Activated naive CD4-positive, alpha-beta T cell treated with anti-CD3 and anti-CD28 coated beads for 36 hours (primary cell): ENCODE measurements around the gene TBC1D1. TPM values are rescaled to one million over a fixed set of nuclear protein-coding genes. Genes with fewer than 3 reads are reported as not detected.

ENCODE experiments used
- CTCF ChIA-PET: fragments of 350-600 bp; sonication (Branson Sonifier 250); formaldehyde crosslinking; loops from one replicate; lab custom pipeline; 2021; ENCODE audit warnings: antibody characterized with exemption; lab: Charles Lee
- DNase-seq: peaks from one replicate; pipeline ENCODE4 v3.0.0-alpha.2; 2020
- H3K27ac Mint-ChIP-seq: one replicate; pipeline ENCODE4 v1.8.0; 2021; ENCODE audit warnings: mild to moderate bottlenecking, mixed read lengths
- H3K27me3 Mint-ChIP-seq: one replicate; pipeline ENCODE4 v1.8.0; 2021; ENCODE audit warnings: low read depth, mixed read lengths
- H3K36me3 Mint-ChIP-seq: one replicate; pipeline ENCODE4 v1.8.0; 2021; ENCODE audit warnings: low read depth, mixed read lengths
- H3K4me1 Mint-ChIP-seq: one replicate; pipeline ENCODE4 v1.8.0; 2021; ENCODE audit warnings: low read depth, mixed read lengths
- H3K4me3 Mint-ChIP-seq: one replicate; pipeline ENCODE4 v1.8.0; 2021; ENCODE audit warnings: mild to moderate bottlenecking, moderate library complexity, mixed read lengths
- H3K9me3 Mint-ChIP-seq: one replicate; pipeline ENCODE4 v1.8.0; 2021; ENCODE audit warnings: mixed read lengths
- intact Hi-C: fragments of 100-400 bp; cut with micrococcal nuclease; formaldehyde crosslinking; loops from one replicate; pipeline ENCODE4 v1.15.1; 2023
- total RNA-seq, 2 experiments: library from RNA; stranded (reverse); gene quantifications; one replicate each; pipeline ENCODE4 v1.2.3, GENCODE V29; 2021

Gene TBC1D1
- total RNA-seq, 2 experiments from 2014 or later, result 57.7 to 68.5 TPM

DNA sequence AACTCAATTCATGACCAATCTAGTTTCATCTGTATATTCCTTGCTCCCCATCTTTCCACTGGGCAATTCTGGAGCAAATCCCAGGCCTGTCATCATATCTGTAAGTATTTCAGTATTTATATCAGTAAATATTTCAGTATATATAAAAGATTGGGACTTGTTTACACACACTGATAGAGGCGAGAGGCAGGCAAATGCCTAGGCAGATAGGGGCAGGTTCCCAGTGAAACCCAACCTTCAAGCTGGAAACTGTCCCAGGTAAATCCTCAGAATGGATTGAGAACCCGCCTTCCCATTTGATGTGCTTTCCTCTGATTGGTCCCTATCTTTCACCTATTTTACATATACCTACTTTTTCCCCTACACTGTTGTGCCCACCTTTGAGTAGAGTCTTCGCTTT lies 23.8 kb upstream of the TBC1D1 start:
- Mint-ChIP-seq H3K4me3 (no peak overlapping the region), H3K9me3 (no peaks in the 10 kb centered on the region), H3K27me3 (no peaks in the 10 kb centered on the region), H3K27ac (no peak overlapping the region), H3K4me1 (peaks cover 4% of the 10 kb centered on the region), H3K36me3 (peaks cover 26% of the 10 kb centered on the region)
- CTCF ChIA-PET, result interaction anchor here (0.6 to 1.0 kb wide), 2 partner anchors 14 to 101 kb away, joined by 3 read pairs; no protein-coding TSS in a partner anchor
- intact Hi-C loops, result no loop called here
- DNase-seq, result no peak

DNA sequence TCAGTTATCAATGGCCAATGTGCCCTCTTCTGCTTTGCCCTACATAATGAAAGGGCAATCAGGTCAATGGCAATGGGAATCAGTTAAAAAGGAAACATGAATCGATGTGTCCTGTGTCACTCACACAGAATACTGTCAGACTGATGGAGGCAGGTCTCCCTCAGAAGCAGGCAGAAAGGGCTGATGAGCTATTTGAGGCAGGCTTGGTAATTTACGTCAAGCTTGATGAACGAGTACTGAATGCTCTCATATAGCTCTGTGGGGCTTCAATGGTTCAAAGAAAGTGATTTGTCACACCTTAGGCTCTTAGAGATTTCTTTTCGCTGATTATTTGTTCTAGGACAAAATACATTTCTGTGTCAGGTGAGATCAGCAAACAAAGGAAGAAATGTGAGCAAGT lies 22.6 kb upstream of the TBC1D1 start:
- H3K4me1 Mint-ChIP-seq, result peaks cover 11% of the 10 kb centered on the region
- H3K9me3 Mint-ChIP-seq, result no peaks in the 10 kb centered on the region
- CTCF ChIA-PET, result no interaction called here
- no peak for DNase-seq
- peaks cover 21% of the 10 kb centered on the region for H3K36me3 Mint-ChIP-seq
- intact Hi-C loops, result no loop called here
- no peaks in the 10 kb centered on the region for H3K27me3 Mint-ChIP-seq
- H3K27ac Mint-ChIP-seq, result no peak overlapping the region
- H3K4me3 Mint-ChIP-seq, result no peak overlapping the region

DNA sequence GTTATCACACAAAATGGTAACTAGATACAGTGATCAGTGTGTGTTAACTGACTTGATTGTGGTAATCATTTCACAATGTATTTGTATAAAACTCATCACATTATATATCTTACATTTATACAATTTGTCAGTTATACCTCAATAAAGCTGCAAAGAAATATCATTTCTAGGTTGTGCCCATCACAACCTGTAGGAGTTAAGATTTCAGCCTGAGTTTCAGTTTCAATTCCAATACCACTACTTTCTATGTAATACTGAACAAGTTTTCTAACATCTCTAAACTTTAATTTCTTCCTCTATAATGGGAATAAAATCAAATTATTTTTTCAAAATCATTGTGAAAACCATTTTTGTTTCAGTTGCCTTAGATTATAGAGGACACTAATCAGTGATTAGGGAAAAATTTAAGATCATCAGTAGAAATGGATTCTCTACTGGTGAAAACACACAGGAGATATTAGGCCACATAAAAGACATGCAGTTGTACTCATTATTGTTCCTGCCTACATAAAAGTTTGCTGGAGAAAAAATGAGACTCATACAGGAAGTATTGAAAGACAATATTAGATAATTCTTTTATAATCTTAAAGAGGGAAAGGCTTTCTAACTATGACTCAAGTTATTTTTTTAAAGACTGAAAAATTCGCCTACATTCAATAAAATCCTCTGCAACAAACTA lies 18.4 kb upstream of the TBC1D1 start:
- Mint-ChIP-seq H3K27ac (no peak overlapping the region), H3K9me3 (no peaks in the 10 kb centered on the region), H3K27me3 (no peaks in the 10 kb centered on the region), H3K4me3 (no peak overlapping the region), H3K4me1 (peaks cover 16% of the 10 kb centered on the region), H3K36me3 (peaks cover 4% of the 10 kb centered on the region)
- intact Hi-C loops, result no loop called here
- DNase-seq, result no peak
- CTCF ChIA-PET, result no interaction called here

DNA sequence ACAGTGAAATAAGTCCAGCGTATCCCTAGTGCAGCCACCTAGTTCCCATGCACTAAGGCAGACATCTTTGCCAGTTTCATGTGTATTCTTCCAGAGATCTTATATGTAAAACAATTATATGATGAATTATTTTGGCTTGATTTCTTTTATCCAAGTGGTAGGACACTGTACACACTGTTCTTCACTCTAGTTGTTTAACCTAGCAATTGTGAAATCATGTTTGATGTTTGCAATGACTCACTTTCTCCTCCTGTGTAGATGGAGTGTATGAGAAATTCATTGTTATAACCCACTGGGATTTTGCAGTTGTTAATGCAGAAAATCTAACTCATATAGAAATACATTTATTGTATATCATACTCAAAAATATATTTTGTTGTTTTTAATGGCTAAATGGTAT lies 17.5 kb upstream of the TBC1D1 start:
- CTCF ChIA-PET, result no interaction called here
- H3K36me3 Mint-ChIP-seq, result peaks cover 1% of the 10 kb centered on the region
- intact Hi-C loops, result loop anchor here (1.0 kb wide), 1 partner anchor 18 kb away; the partner anchor contains the start of gene TBC1D1
- no peaks in the 10 kb centered on the region for H3K9me3 Mint-ChIP-seq
- no peaks in the 10 kb centered on the region for H3K27me3 Mint-ChIP-seq
- no peak for DNase-seq
- peaks cover 16% of the 10 kb centered on the region for H3K4me1 Mint-ChIP-seq
- H3K4me3 Mint-ChIP-seq, result no peak overlapping the region
- no peak overlapping the region for H3K27ac Mint-ChIP-seq

DNA sequence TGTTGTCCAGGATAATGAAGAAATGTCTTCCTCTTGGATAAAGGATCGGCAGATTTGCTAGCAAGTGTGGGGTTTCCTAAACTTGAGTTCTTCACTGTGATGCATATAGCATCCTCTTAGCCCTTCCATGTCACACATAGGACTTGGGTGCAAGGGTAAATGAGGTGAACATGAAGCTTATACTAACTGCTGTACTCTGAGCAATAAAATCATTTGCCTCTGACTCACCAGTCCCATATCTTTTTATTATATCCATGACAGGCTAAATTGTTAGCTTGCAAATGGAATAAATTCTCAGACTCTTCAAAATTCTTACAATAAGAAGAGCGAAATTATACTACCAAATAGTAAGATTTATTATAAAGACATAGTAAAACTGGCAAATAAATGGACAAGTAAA lies 14.7 kb upstream of the TBC1D1 start:
- H3K4me1 Mint-ChIP-seq, result peaks cover 16% of the 10 kb centered on the region
- H3K27me3 Mint-ChIP-seq, result no peaks in the 10 kb centered on the region
- no peak for DNase-seq
- intact Hi-C loops, result no loop called here
- H3K27ac Mint-ChIP-seq, result no peak overlapping the region
- CTCF ChIA-PET, result no interaction called here
- no peak overlapping the region for H3K4me3 Mint-ChIP-seq
- H3K9me3 Mint-ChIP-seq, result no peaks in the 10 kb centered on the region
- no peaks in the 10 kb centered on the region for H3K36me3 Mint-ChIP-seq

DNA sequence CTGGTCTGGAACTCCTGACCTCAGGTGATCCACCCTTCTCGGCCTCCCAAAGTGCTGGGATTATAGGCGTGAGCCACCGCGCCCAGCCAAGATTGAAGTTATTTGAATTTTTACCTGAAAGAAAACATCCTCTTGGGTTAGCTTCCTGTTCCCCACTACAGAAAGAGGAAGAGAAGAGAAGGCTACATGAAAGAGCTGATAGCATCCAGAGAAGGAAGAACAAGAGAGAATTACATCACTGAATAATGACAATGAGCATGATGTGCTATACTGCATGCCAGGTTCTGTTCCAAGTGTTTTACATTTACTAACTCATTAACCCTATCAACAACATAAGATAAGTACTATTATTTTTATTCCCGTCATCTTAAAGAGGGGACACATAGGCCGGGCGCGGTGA lies 11.5 kb upstream of the TBC1D1 start:
- DNase-seq, result no peak
- no peaks in the 10 kb centered on the region for H3K27me3 Mint-ChIP-seq
- CTCF ChIA-PET, result interaction anchor here (0.6 kb wide), 2 partner anchors 141 to 276 kb away, joined by 3 read pairs; no protein-coding TSS in a partner anchor
- H3K9me3 Mint-ChIP-seq, result no peaks in the 10 kb centered on the region
- H3K27ac Mint-ChIP-seq, result no peak overlapping the region
- intact Hi-C loops, result no loop called here
- no peaks in the 10 kb centered on the region for H3K4me1 Mint-ChIP-seq
- no peaks in the 10 kb centered on the region for H3K36me3 Mint-ChIP-seq
- no peak overlapping the region for H3K4me3 Mint-ChIP-seq

DNA sequence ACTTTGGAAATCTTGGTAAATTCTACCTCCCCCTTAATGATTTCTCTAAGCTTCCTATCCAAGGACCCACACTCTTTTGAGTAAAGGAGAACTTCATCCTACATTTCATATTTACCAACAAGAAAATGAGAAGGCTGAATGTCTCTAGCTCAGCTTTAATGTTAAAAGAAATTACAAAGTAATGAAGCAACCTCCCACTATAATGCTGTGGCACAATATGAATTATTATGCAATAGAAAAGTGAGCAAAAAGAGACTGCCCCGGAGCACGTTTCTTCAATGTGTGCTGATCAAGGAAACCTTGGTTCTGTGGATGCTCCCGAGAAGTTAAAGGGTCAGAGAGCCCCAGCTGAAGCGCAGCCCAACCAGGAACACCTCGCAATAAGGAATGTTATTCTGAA lies 9.1 kb upstream of the TBC1D1 start:
- Mint-ChIP-seq H3K9me3 (no peaks in the 10 kb centered on the region), H3K27me3 (no peaks in the 10 kb centered on the region), H3K36me3 (no peaks in the 10 kb centered on the region), H3K27ac (no peak overlapping the region), H3K4me1 (no peaks in the 10 kb centered on the region), H3K4me3 (no peak overlapping the region)
- DNase-seq, result no peak
- intact Hi-C loops, result no loop called here
- CTCF ChIA-PET, result interaction anchor here (0.7 kb wide), 1 partner anchor 14 kb away, joined by 3 read pairs; no protein-coding TSS in a partner anchor

DNA sequence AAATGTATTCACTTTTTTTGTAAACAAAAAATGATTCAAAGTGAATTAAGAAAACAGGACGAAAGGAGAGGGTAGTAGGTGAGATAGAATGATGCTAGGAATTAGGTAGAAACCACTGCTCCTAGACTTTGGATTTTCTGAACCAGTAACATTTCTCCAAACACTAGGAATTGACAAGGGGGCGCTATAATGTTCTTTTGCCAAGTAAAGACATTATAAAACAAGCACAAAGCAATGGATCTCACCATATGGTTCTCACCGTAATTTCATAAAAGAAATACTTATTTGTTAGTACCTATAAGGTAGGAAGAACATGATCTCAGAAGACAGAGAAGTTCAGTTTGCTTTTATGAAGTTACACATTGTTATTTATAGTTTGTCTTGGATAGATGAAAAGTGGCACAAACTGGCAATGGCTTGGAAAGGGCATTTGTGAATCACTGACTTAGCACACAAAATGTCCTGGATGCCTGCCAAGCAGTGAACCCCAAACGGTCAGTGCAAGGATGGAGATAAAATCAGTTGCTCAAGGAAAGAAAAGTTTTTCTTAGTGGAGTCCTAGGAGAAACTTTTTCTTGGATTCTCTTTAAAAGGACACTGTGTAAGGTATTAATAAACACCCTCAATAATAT lies 8.1 kb upstream of the TBC1D1 start:
- CTCF ChIA-PET, result no interaction called here
- H3K27ac Mint-ChIP-seq, result no peak overlapping the region
- no peaks in the 10 kb centered on the region for H3K9me3 Mint-ChIP-seq
- intact Hi-C loops, result no loop called here
- no peaks in the 10 kb centered on the region for H3K36me3 Mint-ChIP-seq
- no peak overlapping the region for H3K4me3 Mint-ChIP-seq
- no peak for DNase-seq
- no peaks in the 10 kb centered on the region for H3K27me3 Mint-ChIP-seq
- H3K4me1 Mint-ChIP-seq, result no peaks in the 10 kb centered on the region

DNA sequence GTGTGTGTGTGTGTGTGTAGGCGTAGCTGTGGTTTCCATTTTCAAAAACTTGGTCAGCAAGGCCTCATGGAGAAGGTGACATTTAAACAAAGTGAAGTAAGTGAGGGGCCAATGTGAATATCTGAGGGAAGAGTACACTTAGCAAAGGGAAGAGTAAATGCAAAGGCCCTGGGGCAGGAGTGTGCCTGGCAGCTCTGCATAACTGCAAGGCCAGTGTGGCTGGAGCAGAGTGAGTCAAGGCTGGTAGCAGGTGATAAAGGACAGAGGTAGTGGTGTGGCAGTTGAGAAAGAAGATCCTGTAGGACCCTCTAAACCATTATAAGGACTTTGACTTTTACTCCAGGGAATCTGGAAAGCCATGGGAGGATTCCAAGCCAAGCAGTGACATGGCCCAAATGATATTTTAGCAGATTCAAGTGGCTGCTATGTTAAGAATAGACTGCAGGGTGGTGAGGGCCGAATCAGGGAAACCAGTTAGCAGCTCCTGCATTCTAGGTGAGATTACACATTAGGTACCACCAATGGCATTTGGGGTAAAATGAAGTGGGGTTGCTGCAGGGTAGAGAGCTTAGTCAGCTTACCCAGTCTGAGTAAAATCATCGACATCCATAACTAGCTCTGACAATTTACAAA lies 5.9 kb upstream of the TBC1D1 start:
- Mint-ChIP-seq H3K36me3 (no peaks in the 10 kb centered on the region), H3K4me3 (no peak overlapping the region), H3K27ac (no peak overlapping the region), H3K27me3 (peaks cover 4% of the 10 kb centered on the region), H3K9me3 (no peaks in the 10 kb centered on the region), H3K4me1 (no peaks in the 10 kb centered on the region)
- intact Hi-C loops, result no loop called here
- CTCF ChIA-PET, result no interaction called here
- no peak for DNase-seq

DNA sequence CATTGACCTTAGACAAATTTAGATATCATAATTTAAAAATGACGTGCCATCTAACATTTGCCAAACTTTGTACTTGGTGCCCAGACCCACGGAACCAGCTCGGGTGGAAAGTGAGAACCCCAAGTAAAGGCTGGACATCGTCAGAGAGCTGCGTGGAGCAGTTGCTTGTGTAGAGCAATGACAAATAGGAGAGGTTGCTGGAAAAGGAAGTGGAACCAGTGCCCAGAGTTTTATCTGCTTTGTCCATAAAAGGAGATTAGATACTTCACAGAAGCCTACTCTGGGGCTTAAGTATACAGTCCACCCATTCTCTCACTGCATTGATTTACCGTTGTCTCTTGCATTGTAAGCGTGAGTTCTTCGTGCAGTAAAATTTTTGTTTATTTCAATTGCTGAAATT lies 5.4 kb upstream of the TBC1D1 start:
- intact Hi-C loops, result no loop called here
- CTCF ChIA-PET, result no interaction called here

DNA sequence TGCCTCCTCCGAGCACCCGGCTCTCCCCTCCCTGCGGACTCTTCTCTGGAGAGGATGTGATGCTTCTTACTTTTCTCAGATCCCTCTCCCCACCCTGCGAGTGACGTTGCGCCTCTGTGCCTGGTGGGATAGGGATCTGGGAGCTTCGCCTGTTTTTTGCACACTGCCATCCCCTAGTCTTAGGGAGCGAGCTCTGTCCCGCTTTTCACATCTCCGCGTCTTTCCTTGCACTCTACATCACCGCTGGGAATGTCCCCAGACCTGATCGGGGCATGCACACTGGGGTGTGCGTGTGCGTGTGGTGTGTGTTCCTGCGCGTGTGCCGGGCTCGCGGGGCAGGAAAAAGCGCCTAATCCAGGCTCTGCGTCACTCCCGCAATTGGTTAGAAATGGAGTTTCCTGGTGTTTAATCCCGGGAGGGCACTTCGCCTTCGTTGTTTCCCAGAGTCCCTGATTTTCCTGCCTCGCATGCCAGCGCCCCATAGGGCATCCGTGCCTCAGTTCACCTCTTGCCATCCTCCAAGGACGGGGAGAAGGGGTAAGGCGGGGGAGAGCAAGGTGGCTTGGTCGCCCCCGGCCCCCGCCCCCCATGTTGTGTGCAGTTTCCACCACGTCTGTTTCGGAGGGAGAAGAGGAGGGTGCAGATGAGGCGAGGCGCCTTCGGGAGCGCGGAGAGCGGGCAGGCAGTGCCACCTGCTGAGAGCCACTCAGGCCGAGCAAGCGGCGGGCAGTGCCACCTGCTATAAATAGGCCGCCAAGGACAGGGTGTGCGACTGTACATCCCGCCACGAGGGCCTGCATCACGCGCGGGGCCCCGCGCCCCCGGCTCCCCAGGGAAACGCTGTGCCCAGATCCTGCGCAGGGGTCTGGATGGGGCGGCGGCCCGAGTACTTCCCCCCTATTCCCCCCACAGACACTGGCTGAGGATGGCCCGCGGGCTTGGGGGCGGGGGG lies 759 bp upstream of the TBC1D1 start:
- Mint-ChIP-seq H3K4me1 (peaks cover 24% of the 10 kb centered on the region), H3K36me3 (no peaks in the 10 kb centered on the region), H3K9me3 (no peaks in the 10 kb centered on the region), H3K27ac (no peak overlapping the region), H3K27me3 (peaks cover 8% of the 10 kb centered on the region), H3K4me3 (peak overlapping the region; percentile 58)
- intact Hi-C loops, result loop anchor here (1.0 to 10.0 kb wide), 8 partner anchors 65 to 1565 kb away; partner anchors contain the start of gene TMEM156
- DNase-seq, result peak; percentile 61
- CTCF ChIA-PET, result interaction anchor here (0.7 to 1.2 kb wide), 4 partner anchors 30 to 287 kb away, joined by 3 to 5 read pairs (median 4); no protein-coding TSS in a partner anchor

More for the DNA sequence above, 5.4 kb upstream of the TBC1D1 start:
- DNase-seq, result no peak
- H3K4me3 Mint-ChIP-seq, result no peak overlapping the region
- no peaks in the 10 kb centered on the region for H3K4me1 Mint-ChIP-seq
- no peak overlapping the region for H3K27ac Mint-ChIP-seq
- no peaks in the 10 kb centered on the region for H3K36me3 Mint-ChIP-seq
- H3K9me3 Mint-ChIP-seq, result no peaks in the 10 kb centered on the region
- H3K27me3 Mint-ChIP-seq, result peaks cover 8% of the 10 kb centered on the region
